Stimulated activated CD8-positive, alpha-beta memory T cell treated with anti-CD3 and anti-CD28 coated beads, Interleukin-4, amount 100 ng/mL, for 48 hours (primary cell): ENCODE measurements around the gene KRTAP9-1.
"Not testable (repeated sequence)": the region's sequence is repeated elsewhere in the genome, so short reads cannot be mapped to it uniquely, and the experiment has no call there.

ENCODE experiments used
- DNase-seq: peaks from one replicate; pipeline ENCODE4 v3.0.0-alpha.2; 2020

The KRTAP9-1 gene

GRCh38 chr17:41189837-41190318, at the start of gene KRTAP9-1:
Gene KRTAP9-1 (plus strand): TSS chr17:41189887. CDS start chr17:41189887, 0 bp downstream.
- DNase-seq: not testable (repeated sequence)

- no peak for DNase-seq
These were observed 49.1 kb upstream of the KRTAP9-1 start, which contains the start of gene KRTAP4-6 for GRCh38 chr17:41140360-41141131. Gene KRTAP4-6 (minus strand): TSS chr17:41140544. CDS start chr17:41140487, 57 bp downstream.

- no peak for DNase-seq
These were observed 48.3 kb upstream of the KRTAP9-1 start for GRCh38 chr17:41141361-41141760.

GRCh38 chr17:41144846-41145245, 44.8 kb upstream of the KRTAP9-1 start:
- no peak for DNase-seq

- DNase-seq: no peak
These were observed 44.4 kb upstream of the KRTAP9-1 start for GRCh38 chr17:41145261-41145660.

- DNase-seq: no peak
These were observed 42.0 kb upstream of the KRTAP9-1 start for GRCh38 chr17:41147531-41148204.

GRCh38 chr17:41148971-41149651, 40.6 kb upstream of the KRTAP9-1 start:
- not testable (repeated sequence) for DNase-seq

GRCh38 chr17:41149652-41149985, 40.1 kb upstream of the KRTAP9-1 start, which contains the start of gene KRTAP4-5:
Gene KRTAP4-5 (minus strand): TSS chr17:41149825. CDS start chr17:41149767, 58 bp downstream.
- no peak for DNase-seq

- DNase-seq: no peak
These were observed 39.7 kb upstream of the KRTAP9-1 start for GRCh38 chr17:41150026-41150425.

- DNase-seq: no peak
These were observed 38.2 kb upstream of the KRTAP9-1 start for GRCh38 chr17:41151525-41151924.

- DNase-seq: no peak
These were observed 35.8 kb upstream of the KRTAP9-1 start for GRCh38 chr17:41153856-41154255.

- not testable (repeated sequence) for DNase-seq
These were observed 29.5 kb upstream of the KRTAP9-1 start for GRCh38 chr17:41160190-41160589.

- DNase-seq: no peak
These were observed 29.0 kb upstream of the KRTAP9-1 start, which contains the start of gene KRTAP4-4 for GRCh38 chr17:41160648-41161047. Gene KRTAP4-4 (minus strand): TSS chr17:41160748. CDS start chr17:41160691, 57 bp downstream.

- DNase-seq: no peak
These were observed 25.9 kb upstream of the KRTAP9-1 start for GRCh38 chr17:41163828-41164227.

- no peak for DNase-seq
These were observed 22.1 kb upstream of the KRTAP9-1 start for GRCh38 chr17:41167561-41167960.

GRCh38 chr17:41168121-41168520, 21.6 kb upstream of the KRTAP9-1 start, which contains the start of gene KRTAP4-3:
Gene KRTAP4-3 (minus strand): TSS chr17:41168221. CDS start chr17:41168172, 49 bp downstream.
- DNase-seq: no peak

- DNase-seq: no peak
These were observed 17.8 kb upstream of the KRTAP9-1 start for GRCh38 chr17:41171886-41172285.

GRCh38 chr17:41176744-41177387, 12.8 kb upstream of the KRTAP9-1 start:
- DNase-seq: no peak

- no peak for DNase-seq
These were observed 11.9 kb upstream of the KRTAP9-1 start, which contains the start of gene KRTAP4-2 for GRCh38 chr17:41177727-41178271. Gene KRTAP4-2 (minus strand): TSS chr17:41178221. CDS start chr17:41178164, 57 bp downstream.

- no peak for DNase-seq
These were observed 11.3 kb upstream of the KRTAP9-1 start for GRCh38 chr17:41178341-41178740.

- no peak for DNase-seq
These were observed 10.7 kb upstream of the KRTAP9-1 start for GRCh38 chr17:41178843-41179616.
